Caco-2 (cell line): ENCODE measurements around the gene KARS1. TPM values are rescaled to one million over a fixed set of nuclear protein-coding genes. Genes with fewer than 3 reads are reported as not detected.

Source experiments
- BruUV-seq: library from RNA; stranded (reverse); fragments of 400-500 nt; replicated peaks from 2 replicates; lab custom pipeline; 2021; lab: Mats Ljungman, UMichigan
- CTCF ChIA-PET: fragments of 300-600 bp; sonication (Branson Sonifier 250); formaldehyde crosslinking; loops from one replicate; lab custom pipeline; 2022; ENCODE audit warnings: antibody characterized with exemption; lab: Charles Lee
- POLR2A ChIA-PET: fragments of 300-600 bp; sonication (Branson Sonifier 250); formaldehyde crosslinking; loops from one replicate; lab custom pipeline; 2022; ENCODE audit warnings: antibody characterized with exemption; lab: Charles Lee
- DNase-seq, 2 experiments: peaks; one replicate each; pipeline versions ENCODE4 v3.0.0 to v3.0.0-alpha.2; 2020 to 2022
- H3K27me3 ChIP-seq: replicated peaks from 2 replicates; pipeline ENCODE4 v1.6.0; 2011; ENCODE audit warnings: low read length; ENCODE audit not compliant: control insufficient read depth, insufficient read depth
- H3K36me3 ChIP-seq: 2 replicates; pipeline ENCODE4 v1.5.1; 2011; ENCODE audit warnings: low read length; ENCODE audit not compliant: control insufficient read depth, insufficient read depth
- H3K4me1 ChIP-seq: fragments of 250-450 bp; sonication (Bioruptor Pico); 2 replicates; pipeline ENCODE4 v1.5.1; 2020; ENCODE audit warnings: mild to moderate bottlenecking
- H3K4me3 ChIP-seq: 2 replicates; pipeline ENCODE4 v1.5.1; 2011; ENCODE audit warnings: low read depth, mild to moderate bottlenecking, control low read depth, low read length
- H3K9me3 ChIP-seq: fragments of 250-450 bp; sonication (Bioruptor Pico); 2 replicates; pipeline ENCODE4 v1.5.1; 2020; ENCODE audit warnings: mild to moderate bottlenecking, moderate library complexity
- H3K27ac Mint-ChIP-seq: one replicate; pipeline ENCODE4 v1.8.0; 2022; ENCODE audit warnings: mixed read lengths; ENCODE audit not compliant: unreplicated experiment
- H3K27me3 Mint-ChIP-seq: one replicate; pipeline ENCODE4 v1.8.0; 2022; ENCODE audit warnings: mixed read lengths; ENCODE audit not compliant: insufficient read depth, unreplicated experiment
- H3K36me3 Mint-ChIP-seq: one replicate; pipeline ENCODE4 v1.8.0; 2022; ENCODE audit warnings: mild to moderate bottlenecking, mixed read lengths; ENCODE audit not compliant: insufficient read depth, unreplicated experiment
- H3K4me1 Mint-ChIP-seq: one replicate; pipeline ENCODE4 v1.8.0; 2022; ENCODE audit warnings: low read depth, mixed read lengths; ENCODE audit not compliant: unreplicated experiment
- H3K4me3 Mint-ChIP-seq: one replicate; pipeline ENCODE4 v1.8.0; 2022; ENCODE audit warnings: mild to moderate bottlenecking, moderate library complexity, mixed read lengths; ENCODE audit not compliant: unreplicated experiment
- H3K9me3 Mint-ChIP-seq: one replicate; pipeline ENCODE4 v1.8.0; 2022; ENCODE audit warnings: mixed read lengths; ENCODE audit not compliant: unreplicated experiment
- CTCF ChIP-seq, 2 experiments: fragments of 200-600 bp in 1 of 2; IDR thresholded peaks; 1 replicate in 1 of 2; 2 replicates in 1 of 2; pipeline versions ENCODE4 v1.5.1 to v1.8.0; 2011 to 2022; ENCODE audit warnings: antibody characterized with exemption in 1 of 2, control low read depth in 1 of 2, inconsistent platforms in 1 of 2, low read depth in 1 of 2, low read length in 1 of 2, mild to moderate bottlenecking in 1 of 2, moderate library complexity in 1 of 2; ENCODE audit not compliant: insufficient read depth in 1 of 2, severe bottlenecking in 1 of 2, unreplicated experiment in 1 of 2
- intact Hi-C: fragments of 100-400 bp; cut with micrococcal nuclease; formaldehyde crosslinking; loops from one replicate; pipeline ENCODE4 v1.10.0; 2022; ENCODE audit not compliant: unreplicated experiment
- total RNA-seq: library from RNA; stranded (reverse); gene quantifications from 2 replicates; pipeline ENCODE4 v1.2.3, GENCODE V29; 2022

The KARS1 gene
- total RNA-seq, 1 experiment from 2014 or later: 244 TPM

- H3K4me1 ChIP-seq: no peaks in the 10 kb centered on the region
- BruUV-seq: no TSS peak
- H3K9me3 ChIP-seq: no peaks in the 10 kb centered on the region
- CTCF ChIA-PET: no interaction called here
- H3K4me3 ChIP-seq: no peak overlapping the region
- Mint-ChIP-seq H3K27me3 (no peaks in the 10 kb centered on the region), H3K9me3 (no peaks in the 10 kb centered on the region), H3K27ac (no peak overlapping the region), H3K36me3 (peaks cover 20% of the 10 kb centered on the region), H3K4me3 (no peak overlapping the region), H3K4me1 (no peaks in the 10 kb centered on the region)
- POLR2A ChIA-PET: no interaction called here
- H3K36me3 ChIP-seq: no peaks in the 10 kb centered on the region
- no peaks in the 10 kb centered on the region for H3K27me3 ChIP-seq
- no peak for DNase-seq
- TF ChIP-seq CTCF (IDR thresholded peaks at IDR 0.05; ENCODE audit: insufficient read depth in 1 of 2, low read depth in 1 of 2, low read length in 1 of 2, severe bottlenecking in 1 of 2, unreplicated experiment in 1 of 2): no peak
- intact Hi-C loops: no loop called here
Measured at GRCh38 chr16:75590920-75591843, 56.3 kb downstream of the KARS1 start.

DNA sequence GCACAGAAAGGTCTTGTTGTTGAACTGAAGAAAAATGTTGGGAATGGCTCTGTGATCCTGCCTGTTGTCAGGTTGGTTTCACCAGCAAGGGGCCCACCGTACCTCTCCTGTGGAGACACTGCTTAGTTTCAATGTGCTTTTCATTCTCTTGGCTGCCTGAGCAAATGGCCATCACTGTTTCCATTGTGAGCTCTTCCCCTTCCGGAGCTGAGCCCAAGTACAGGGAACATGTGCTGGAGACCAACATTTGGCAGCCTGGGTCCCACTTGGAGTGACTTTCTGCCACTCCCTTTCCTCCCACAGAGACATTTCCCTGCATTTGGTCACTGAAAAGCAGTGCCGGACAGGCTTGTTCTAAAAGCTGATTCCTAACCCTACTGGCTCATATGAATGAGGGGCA lies 58.2 kb downstream of the KARS1 start:
- Histone ChIP-seq H3K36me3 (no peaks in the 10 kb centered on the region; the same call in 1 of the 2 replicates), H3K27me3 (no peaks in the 10 kb centered on the region), H3K4me3 (no peak overlapping the region), H3K4me1 (no peaks in the 10 kb centered on the region), H3K9me3 (no peaks in the 10 kb centered on the region)
- Mint-ChIP-seq H3K4me3 (no peak overlapping the region), H3K27ac (no peak overlapping the region), H3K4me1 (peaks cover 4% of the 10 kb centered on the region), H3K9me3 (no peaks in the 10 kb centered on the region), H3K27me3 (no peaks in the 10 kb centered on the region), H3K36me3 (peaks cover 8% of the 10 kb centered on the region)
- DNase-seq: no peak
- ChIA-PET CTCF (no interaction called here), POLR2A (interaction anchor here (0.5 to 0.6 kb wide), 2 partner anchors 34 to 814 kb away, joined by 3 to 4 read pairs; partner anchors contain the start of genes ADAT1 and FA2H)
- intact Hi-C loops: no loop called here
- no TSS peak for BruUV-seq
- no peak for TF ChIP-seq CTCF (IDR thresholded peaks at IDR 0.05; ENCODE audit: insufficient read depth in 1 of 2, low read depth in 1 of 2, low read length in 1 of 2, severe bottlenecking in 1 of 2, unreplicated experiment in 1 of 2)

GRCh38 chr16:75588716-75589115 lies 58.7 kb downstream of the KARS1 start:
- ChIA-PET POLR2A (interaction anchor here (0.6 kb wide), 1 partner anchor 35 kb away, joined by 4 read pairs; the partner anchor contains the start of gene ADAT1), CTCF (no interaction called here)
- no TSS peak for BruUV-seq
- H3K36me3 Mint-ChIP-seq: peaks cover 5% of the 10 kb centered on the region
- H3K27me3 ChIP-seq: no peaks in the 10 kb centered on the region
- no peak overlapping the region for H3K4me3 Mint-ChIP-seq
- no peaks in the 10 kb centered on the region; the same call in 1 of the 2 replicates for H3K36me3 ChIP-seq
- no peak for DNase-seq
- no peaks in the 10 kb centered on the region for H3K9me3 ChIP-seq
- intact Hi-C loops: no loop called here
- H3K9me3 Mint-ChIP-seq: no peaks in the 10 kb centered on the region
- peaks cover 6% of the 10 kb centered on the region for H3K4me1 Mint-ChIP-seq
- no peak overlapping the region for H3K4me3 ChIP-seq
- no peak overlapping the region for H3K27ac Mint-ChIP-seq
- H3K27me3 Mint-ChIP-seq: no peaks in the 10 kb centered on the region
- H3K4me1 ChIP-seq: no peaks in the 10 kb centered on the region
- TF ChIP-seq CTCF (IDR thresholded peaks at IDR 0.05; ENCODE audit: insufficient read depth in 1 of 2, low read depth in 1 of 2, low read length in 1 of 2, severe bottlenecking in 1 of 2, unreplicated experiment in 1 of 2): no peak
